ENCODE measurements around the gene VRK1. TPM values are rescaled to one million over a fixed set of nuclear protein-coding genes. Genes with fewer than 3 reads are reported as not detected.

The VRK1 gene
- polyA plus RNA-seq, 2 of the 4 experiments (the other 2 are of a cell fraction), result 32.2 to 34.2 TPM

GRCh38 chr14:96829791-96830190, 32.6 kb downstream of the VRK1 start:
- TF ChIP-seq KDM1A (IDR thresholded peaks at IDR 0.05; ENCODE audit: low read depth) (no peak), FOSL2 (IDR thresholded peaks at IDR 0.05) (no peak), FOSL2 (CRISPR knock-in tag; IDR thresholded peaks at IDR 0.05) (no peak), MAFK (IDR thresholded peaks at IDR 0.05; ENCODE audit: partially characterized antibody) (no peak), KDM5A (IDR thresholded peaks at IDR 0.05) (no peak), PBX3 (IDR thresholded peaks at IDR 0.05) (no peak), FOSB (CRISPR knock-in tag; IDR thresholded peaks at IDR 0.05) (no peak), RCOR1 (IDR thresholded peaks at IDR 0.05; ENCODE audit: low read depth, low read length) (no peak)
- Histone ChIP-seq H3K9me3 (0 out of 3 replicates have a peak, but pooled peaks cover 6% of the 10 kb centered on the region), H3K27ac (no peak overlapping the region), H3K4me3 (no peak overlapping the region), H3K4me1 (no peaks in the 10 kb centered on the region), H3K4me2 (no peak overlapping the region)
- DNase-seq (ENCODE audit: low read depth in 1 of 2, low spot score in 1 of 2), result no peak
- 50% methylated on average over 1 of the region's 1 CpG for WGBS (ENCODE audit: missing lambda C conversion rate)
- FAIRE-seq, result no peak
- POLR2A ChIA-PET, result no interaction called here
- CTCF ChIA-PET, result no interaction called here
- no peak for ATAC-seq

- Histone ChIP-seq H3K27ac (no peak overlapping the region), H3K4me2 (no peak overlapping the region), H3K4me1 (no peaks in the 10 kb centered on the region), H3K9me3 (0 out of 3 replicates have a peak, but pooled peaks cover 6% of the 10 kb centered on the region), H3K4me3 (no peak overlapping the region)
- ATAC-seq, result no peak
- POLR2A ChIA-PET, result no interaction called here
- no peak for DNase-seq (ENCODE audit: low read depth in 1 of 2, low spot score in 1 of 2)
- no peak for TF ChIP-seq RFX5 (IDR thresholded peaks at IDR 0.05)
- TF ChIP-seq ELK1 (IDR thresholded peaks at IDR 0.05; ENCODE audit: low read depth, low read length), result no peak
- no peak for TF ChIP-seq KDM5A (IDR thresholded peaks at IDR 0.05)
- no peak for TF ChIP-seq ZFP36 (IDR thresholded peaks at IDR 0.05; ENCODE audit: borderline replicate concordance, partially characterized antibody)
- no peak for TF ChIP-seq PHF8 (IDR thresholded peaks at IDR 0.05; ENCODE audit: borderline replicate concordance, low read depth)
- no peak for TF ChIP-seq CTCF (IDR thresholded peaks at IDR 0.05)
- CTCF ChIA-PET, result no interaction called here
- WGBS (ENCODE audit: missing lambda C conversion rate), result 86% methylated on average over 1 of the region's 1 CpG
- no peak for FAIRE-seq
These were observed 33.8 kb downstream of the VRK1 start for GRCh38 chr14:96830946-96831345.

GRCh38 chr14:96832351-96832750, 35.2 kb downstream of the VRK1 start:
- Histone ChIP-seq H3K9me3 (0 out of 3 replicates have a peak, but pooled peaks cover 6% of the 10 kb centered on the region), H3K4me3 (no peak overlapping the region), H3K27ac (no peak overlapping the region), H3K4me2 (no peak overlapping the region), H3K4me1 (no peaks in the 10 kb centered on the region)
- CTCF ChIA-PET, result interaction anchor here (1.2 to 2.5 kb wide), 2 partner anchors 18 to 20 kb away, joined by 3 to 6 read pairs; no protein-coding TSS in a partner anchor
- WGBS (ENCODE audit: missing lambda C conversion rate), result 80% methylated on average over 2 of the region's 2 CpGs
- FAIRE-seq, result no peak
- no peak for ATAC-seq
- DNase-seq (ENCODE audit: low read depth in 1 of 2, low spot score in 1 of 2), result no peak
- POLR2A ChIA-PET, result no interaction called here
- TF ChIP-seq MAZ (IDR thresholded peaks at IDR 0.05; ENCODE audit: borderline replicate concordance, low read depth, low read length) (no peak), KDM1A (IDR thresholded peaks at IDR 0.05; ENCODE audit: low read depth) (no peak), CBX8 (IDR thresholded peaks at IDR 0.05) (no peak), USF2 (IDR thresholded peaks at IDR 0.05) (no peak), REST (IDR thresholded peaks at IDR 0.05) (no peak), MYC (IDR thresholded peaks at IDR 0.05; ENCODE audit: borderline replicate concordance, low read length) (no peak), FOXS1 (CRISPR knock-in tag; IDR thresholded peaks at IDR 0.05) (no peak), BHLHE40 (IDR thresholded peaks at IDR 0.05; ENCODE audit: low read depth, low read length) (no peak), RARB (CRISPR knock-in tag; IDR thresholded peaks at IDR 0.05) (no peak), PBX3 (IDR thresholded peaks at IDR 0.05) (no peak), KDM5A (IDR thresholded peaks at IDR 0.05) (no peak), RCOR1 (IDR thresholded peaks at IDR 0.05; ENCODE audit: low read depth, low read length) (no peak), EHF (CRISPR knock-in tag; IDR thresholded peaks at IDR 0.05) (no peak), TP53 (CRISPR knock-in tag; IDR thresholded peaks at IDR 0.05) (no peak)

Data from A549 (cell line).